ENCODE data around the gene AQP12B.

GRCh38 chr2:240644171-240644651, 38.5 kb downstream of the AQP12B start:
- TF ChIP-seq GABPA (tag; conservative IDR thresholded peaks at IDR 0.05; ENCODE audit: low read depth) (no peak), YY1 (IDR thresholded peaks at IDR 0.05; ENCODE audit: borderline replicate concordance in 1 of 3, control insufficient read depth in 1 of 3, extremely low read depth in 1 of 3, insufficient read depth in 3 of 3, insufficient read length in 1 of 3, insufficient replicate concordance in 2 of 3, low read depth in 1 of 3, low read length in 2 of 3) (no peak), CC2D1A (IDR thresholded peaks at IDR 0.05) (no peak), ZNF184 (CRISPR knock-in tag; IDR thresholded peaks at IDR 0.05) (no peak), POLR2A (conservative IDR thresholded peaks at IDR 0.05) (no peak), ZNF146 (CRISPR knock-in tag; IDR thresholded peaks at IDR 0.05; ENCODE audit: unreplicated experiment) (no peak), CTCF (IDR thresholded peaks at IDR 0.05 in 2 of 3, conservative IDR thresholded peaks at IDR 0.05 in 1 of 3; ENCODE audit: insufficient read depth in 2 of 3, low read depth in 1 of 3, low read length in 3 of 3) (no peak), EZH2 (IDR thresholded peaks at IDR 0.05; ENCODE audit: borderline replicate concordance, low read depth, low read length) (no peak), ZNF830 (CRISPR knock-in tag; IDR thresholded peaks at IDR 0.05) (no peak), ZFX (CRISPR knock-in tag; IDR thresholded peaks at IDR 0.05) (no peak), TBP (optimal IDR thresholded peaks at IDR 0.05; ENCODE audit: low read depth, low read length) (no peak)
